Endothelial cell of umbilical vein (primary cell): ENCODE results near the gene ZNF555. TPM values are rescaled to one million over a fixed set of nuclear protein-coding genes. Genes with fewer than 3 reads are reported as not detected.
"Not testable (repeated sequence)": the region's sequence is repeated elsewhere in the genome, so short reads cannot be mapped to it uniquely, and the experiment has no call there.

ENCODE experiments used
- BruUV-seq: library from RNA; stranded (reverse); fragments of 400-500 nt; replicated peaks from 2 replicates; lab custom pipeline; 2021; lab: Mats Ljungman, UMichigan
- CTCF ChIA-PET: fragments of 300-600, 350-600 bp; sonication (Branson Sonifier 250); formaldehyde crosslinking; loops from one replicate; lab custom pipeline; 2021; ENCODE audit warnings: antibody characterized with exemption, inconsistent platforms; lab: Charles Lee
- POLR2A ChIA-PET: fragments of 300-600, 350-600 bp; sonication (Branson Sonifier 250); formaldehyde crosslinking; loops from one replicate; lab custom pipeline; 2021; ENCODE audit warnings: antibody characterized with exemption, inconsistent platforms; lab: Charles Lee
- DNase-seq: peaks from one replicate; pipeline ENCODE4 v3.0.0-alpha.2; 2011; ENCODE audit warnings: low read depth, low spot score
- FAIRE-seq: peaks from 2 replicates; lab custom pipeline; 2011; peaks lifted over from hg19 to GRCh38; lab: Jason Lieb, UNC
- H2AFZ ChIP-seq: 2 replicates; pipeline ENCODE4 v1.6.0; 2012; ENCODE audit warnings: low read depth, low read length, control low read depth, inconsistent platforms
- H3K27ac ChIP-seq: 2 replicates; pipeline ENCODE4 v1.5.1; 2011; ENCODE audit warnings: low read depth, mild to moderate bottlenecking, control low read depth, low read length, moderate library complexity; ENCODE audit not compliant: insufficient read depth
- H3K27me3 ChIP-seq, 2 experiments: 2 replicates each; pipeline versions ENCODE4 v1.6.0 to v1.6.1; 2011; ENCODE audit warnings: low read length in 2 of 2, mixed read lengths in 1 of 2; ENCODE audit not compliant: control insufficient read depth in 2 of 2, insufficient read depth in 2 of 2
- H3K36me3 ChIP-seq, 2 experiments: 2 replicates in 1 of 2; 3 replicates in 1 of 2; pipeline ENCODE4 v1.5.1; 2011; ENCODE audit warnings: low read length in 2 of 2, mild to moderate bottlenecking in 1 of 2, moderate library complexity in 1 of 2; ENCODE audit not compliant: control insufficient read depth in 2 of 2, insufficient read depth in 2 of 2; ENCODE audit errors: extremely low read depth in 1 of 2
- H3K4me1 ChIP-seq: 3 replicates; pipeline ENCODE4 v1.5.1; 2011; ENCODE audit warnings: mild to moderate bottlenecking, low read length; ENCODE audit not compliant: control insufficient read depth, insufficient read depth; ENCODE audit errors: extremely low read depth
- H3K4me2 ChIP-seq: 2 replicates; pipeline ENCODE4 v1.6.1; 2011; ENCODE audit warnings: low read length, control low read depth, mixed read lengths; ENCODE audit not compliant: insufficient read depth
- H3K4me3 ChIP-seq, 3 experiments: fragments of 200-600 bp in 1 of 3; sonication (generic), shearing (Covaris generic) in 1 of 3; replicated peaks in 1 of 3; 2 replicates each; pipeline ENCODE4 v1.5.1; 2011 to 2016; ENCODE audit warnings: control low read depth in 3 of 3, low read length in 3 of 3, mild to moderate bottlenecking in 2 of 3, inconsistent platforms in 1 of 3, low read depth in 1 of 3, moderate library complexity in 1 of 3; ENCODE audit not compliant: insufficient read depth in 1 of 3
- H3K79me2 ChIP-seq: 2 replicates; pipeline ENCODE4 v1.6.0; 2012; ENCODE audit warnings: low read length, inconsistent platforms; ENCODE audit not compliant: control insufficient read depth, insufficient read depth
- H3K9ac ChIP-seq: replicated peaks from 2 replicates; pipeline ENCODE3; 2011; ENCODE audit warnings: low read length, control low read depth; ENCODE audit not compliant: insufficient read depth; ENCODE audit errors: extremely low read depth
- H3K9me1 ChIP-seq: replicated peaks from 3 replicates; pipeline ENCODE4 v1.6.0; 2011; ENCODE audit warnings: mild to moderate bottlenecking, low read length; ENCODE audit not compliant: control insufficient read depth, insufficient read depth; ENCODE audit errors: extremely low read depth
- H3K9me3 ChIP-seq: replicated peaks from 2 replicates; pipeline ENCODE4 v1.5.1; 2012; ENCODE audit warnings: low read length, inconsistent platforms; ENCODE audit not compliant: control insufficient read depth, insufficient read depth
- H4K20me1 ChIP-seq: replicated peaks from 2 replicates; pipeline ENCODE3; 2011; ENCODE audit warnings: mild to moderate bottlenecking, low read length; ENCODE audit not compliant: control insufficient read depth, insufficient read depth; ENCODE audit errors: extremely low read depth
- EZH2 ChIP-seq: IDR thresholded peaks from 2 replicates; pipeline ENCODE4 v1.6.1; 2012; ENCODE audit warnings: borderline replicate concordance, low read depth, mild to moderate bottlenecking, moderate library complexity, low read length, inconsistent platforms; ENCODE audit not compliant: severe bottlenecking
- FOS ChIP-seq: IDR thresholded peaks from 2 replicates; pipeline ENCODE4 v1.6.1; 2011; ENCODE audit warnings: mild to moderate bottlenecking, low read length, moderate library complexity, borderline replicate concordance; ENCODE audit not compliant: insufficient read depth
- GATA2 ChIP-seq: IDR thresholded peaks from 2 replicates; pipeline ENCODE4 v1.7.0; 2011; ENCODE audit warnings: low read depth, mild to moderate bottlenecking, moderate library complexity, mixed read lengths, low read length; ENCODE audit not compliant: insufficient read length, insufficient read depth
- JUN ChIP-seq: IDR thresholded peaks from 2 replicates; pipeline ENCODE4 v1.6.1; 2011; ENCODE audit warnings: borderline replicate concordance, low read depth; ENCODE audit not compliant: insufficient read length, insufficient read depth
- MAX ChIP-seq: IDR thresholded peaks from 2 replicates; pipeline ENCODE4 v1.6.1; 2011; ENCODE audit not compliant: insufficient read depth, insufficient read length
- MYC ChIP-seq: IDR thresholded peaks from one replicate; pipeline ENCODE4 v1.6.1; 2011; ENCODE audit warnings: mild to moderate bottlenecking, low read depth, low read length
- POLR2A ChIP-seq: IDR thresholded peaks from 2 replicates; pipeline ENCODE4 v1.6.1; 2012; ENCODE audit warnings: low read depth, mild to moderate bottlenecking, control low read depth, low read length
- POLR2AphosphoS5 ChIP-seq: IDR thresholded peaks from 2 replicates; pipeline ENCODE4 v1.6.1; 2012; ENCODE audit warnings: low read depth, mild to moderate bottlenecking, control low read depth, low read length, moderate library complexity; ENCODE audit not compliant: insufficient read depth
- dilution Hi-C: fragments of 300-500 bp; cut with MboI; formaldehyde crosslinking; loops from one replicate; pipeline ENCODE4 v1.15.0; 2019; ENCODE audit warnings: low sequenced_read_pairs; ENCODE audit not compliant: extremely low pct_ligation_motif_present
- intact Hi-C: fragments of 100-400 bp; cut with micrococcal nuclease; formaldehyde crosslinking; loops from one replicate; pipeline ENCODE4 v1.10.0; 2022
- polyA plus RNA-seq, 4 experiments: library from polyadenylated mRNA; depleted of rRNA in 3 of 4; stranded (reverse) in 3 of 4; unstranded in 1 of 4; fragments of >200 nt; gene quantifications; 2 replicates each; pipeline versions ENCODE4 v1.2.1 to v1.2.3, GENCODE V29; 2011 to 2012; ENCODE audit warnings: missing spikeins in 1 of 4
- total RNA-seq: library from RNA; stranded (reverse); gene quantifications from 2 replicates; pipeline ENCODE4 v1.2.3, GENCODE V29; 2021
- TF ChIP-seq, protein P1 (sequence below), 2 donors: IDR thresholded peaks; 1 replicate in 1 of 2; 2 replicates in 1 of 2; pipeline ENCODE4 v1.5.1; 2011; ENCODE audit warnings: low read length in 2 of 2, mild to moderate bottlenecking in 2 of 2, moderate library complexity in 2 of 2, control low read depth in 1 of 2, inconsistent platforms in 1 of 2, low read depth in 1 of 2; ENCODE audit not compliant: insufficient read depth in 1 of 2; ENCODE audit errors: extremely low read depth in 1 of 2

The ZNF555 gene
- total and polyA plus RNA-seq, 2 donors (not counting 3 experiments of a cell fraction or from before 2014, with no cell fraction given), result 1.6 to 5.4 TPM

DNA sequence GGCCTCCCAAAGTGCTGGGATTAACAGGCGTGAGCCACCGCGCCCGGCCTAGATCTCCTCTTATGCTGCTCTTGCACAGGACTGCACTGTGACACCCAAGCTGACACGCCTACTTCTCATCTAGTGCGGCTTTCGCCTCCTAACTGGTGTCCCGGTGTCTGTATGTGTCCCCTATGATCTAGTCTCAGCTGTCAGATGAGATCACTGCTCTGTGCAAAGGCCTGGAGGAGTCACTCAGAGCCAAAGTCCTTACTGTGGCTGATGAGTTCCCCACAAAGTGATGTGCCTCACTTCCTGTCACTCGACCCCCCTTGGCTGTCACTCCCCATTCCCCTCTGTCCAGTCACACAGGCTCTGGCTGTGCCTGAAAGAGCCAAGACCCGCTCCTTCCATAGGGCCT is 28.3 kb downstream of the ZNF555 start:
- ChIA-PET CTCF (interaction anchor here (1.6 kb wide), 1 partner anchor 222 kb away, joined by 7 read pairs; no protein-coding TSS in a partner anchor), POLR2A (no interaction called here)
- intact Hi-C loops, result no loop called here
- TF ChIP-seq MAX (no peak), EZH2 (no peak), JUN (no peak), MYC (no peak), FOS (no peak), POLR2AphosphoS5 (no peak), POLR2A (no peak), GATA2 (no peak)
- TF ChIP-seq, protein P1, sequence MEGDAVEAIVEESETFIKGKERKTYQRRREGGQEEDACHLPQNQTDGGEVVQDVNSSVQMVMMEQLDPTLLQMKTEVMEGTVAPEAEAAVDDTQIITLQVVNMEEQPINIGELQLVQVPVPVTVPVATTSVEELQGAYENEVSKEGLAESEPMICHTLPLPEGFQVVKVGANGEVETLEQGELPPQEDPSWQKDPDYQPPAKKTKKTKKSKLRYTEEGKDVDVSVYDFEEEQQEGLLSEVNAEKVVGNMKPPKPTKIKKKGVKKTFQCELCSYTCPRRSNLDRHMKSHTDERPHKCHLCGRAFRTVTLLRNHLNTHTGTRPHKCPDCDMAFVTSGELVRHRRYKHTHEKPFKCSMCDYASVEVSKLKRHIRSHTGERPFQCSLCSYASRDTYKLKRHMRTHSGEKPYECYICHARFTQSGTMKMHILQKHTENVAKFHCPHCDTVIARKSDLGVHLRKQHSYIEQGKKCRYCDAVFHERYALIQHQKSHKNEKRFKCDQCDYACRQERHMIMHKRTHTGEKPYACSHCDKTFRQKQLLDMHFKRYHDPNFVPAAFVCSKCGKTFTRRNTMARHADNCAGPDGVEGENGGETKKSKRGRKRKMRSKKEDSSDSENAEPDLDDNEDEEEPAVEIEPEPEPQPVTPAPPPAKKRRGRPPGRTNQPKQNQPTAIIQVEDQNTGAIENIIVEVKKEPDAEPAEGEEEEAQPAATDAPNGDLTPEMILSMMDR (IDR thresholded peaks at IDR 0.05; ENCODE audit: extremely low read depth in 1 of 2, insufficient read depth in 1 of 2, low read depth in 1 of 2, low read length in 2 of 2), result no peak
- no peaks in the 10 kb centered on the region for H3K27me3 ChIP-seq
- H2AFZ ChIP-seq, result no peak overlapping the region
- dilution Hi-C loops, result no loop called here
- H3K4me2 ChIP-seq, result no peak overlapping the region
- no peak overlapping the region for H3K9ac ChIP-seq
- no TSS peak for BruUV-seq
- H3K4me1 ChIP-seq, result no peaks in the 10 kb centered on the region
- DNase-seq (no peak), FAIRE-seq (no peak)
- H4K20me1 ChIP-seq, result no peaks in the 10 kb centered on the region
- no peaks in the 10 kb centered on the region for H3K79me2 ChIP-seq
- no peak overlapping the region for H3K27ac ChIP-seq
- no peaks in the 10 kb centered on the region for H3K9me1 ChIP-seq
- no peaks in the 10 kb centered on the region for H3K9me3 ChIP-seq
- no peak overlapping the region for H3K4me3 ChIP-seq
- no peaks in the 10 kb centered on the region for H3K36me3 ChIP-seq

DNA sequence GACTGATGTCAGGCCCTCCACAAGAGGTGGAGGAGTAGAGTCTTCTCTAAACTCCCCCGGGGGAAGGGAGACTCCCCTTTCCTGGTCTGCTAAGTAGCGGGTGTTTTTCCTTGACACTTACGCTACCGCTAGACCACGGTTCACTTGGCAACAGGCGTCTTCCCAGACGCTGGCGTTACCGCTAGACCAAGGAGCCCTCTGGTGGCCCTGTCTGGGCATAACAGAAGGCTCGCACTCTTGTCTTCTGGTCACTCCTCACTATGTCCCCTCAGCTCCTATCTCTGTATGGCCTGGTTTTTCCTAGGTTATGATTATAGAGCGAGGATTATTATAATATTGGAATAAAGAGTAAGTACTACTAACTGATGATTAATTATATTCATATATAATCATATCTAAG is 30.9 kb downstream of the ZNF555 start:
- H3K4me3 ChIP-seq, result not testable (repeated sequence)

More for the DNA sequence above, 30.9 kb downstream of the ZNF555 start:
- CTCF ChIA-PET, result interaction anchor here (1.0 to 3.5 kb wide), 2 partner anchors 11 to 224 kb away, joined by 3 to 27 read pairs; no protein-coding TSS in a partner anchor
- DNase-seq, POLR2A ChIA-PET, dilution Hi-C loops, H2AFZ ChIP-seq, H4K20me1 ChIP-seq, H3K4me2 ChIP-seq, H3K27me3 ChIP-seq, H3K27ac ChIP-seq, H3K79me2 ChIP-seq, H3K9me3 ChIP-seq, H3K9ac ChIP-seq, H3K4me1 ChIP-seq, BruUV-seq, FAIRE-seq, H3K36me3 ChIP-seq, H3K9me1 ChIP-seq: not testable (repeated sequence)
- intact Hi-C loops, result loop anchor here (2.0 kb wide), 1 partner anchor 31 kb away; the partner anchor contains the start of gene ZNF555
